Astrocyte of the cerebellum (primary cell): Measurements from ENCODE around the gene C16orf95.

ENCODE experiments used
- DNase-seq: peaks from one replicate; pipeline ENCODE4 v3.0.0-alpha.2; 2011; ENCODE audit warnings: low read depth
- H3K4me3 ChIP-seq: 2 replicates; pipeline ENCODE4 v1.5.1; 2011; ENCODE audit warnings: mild to moderate bottlenecking, low read depth, low read length, moderate library complexity
- in situ Hi-C: cut with HindIII; loops from 2 replicates; pipeline ENCODE4 v1.10.0; 2017; ENCODE audit warnings: low sequenced_read_pairs
- TF ChIP-seq, protein P1 (sequence below): IDR thresholded peaks from 2 replicates; pipeline ENCODE4 v1.5.1; 2012; ENCODE audit warnings: low read length, low read depth, moderate library complexity, mild to moderate bottlenecking; ENCODE audit errors: missing control alignments

The C16orf95 gene

DNA sequence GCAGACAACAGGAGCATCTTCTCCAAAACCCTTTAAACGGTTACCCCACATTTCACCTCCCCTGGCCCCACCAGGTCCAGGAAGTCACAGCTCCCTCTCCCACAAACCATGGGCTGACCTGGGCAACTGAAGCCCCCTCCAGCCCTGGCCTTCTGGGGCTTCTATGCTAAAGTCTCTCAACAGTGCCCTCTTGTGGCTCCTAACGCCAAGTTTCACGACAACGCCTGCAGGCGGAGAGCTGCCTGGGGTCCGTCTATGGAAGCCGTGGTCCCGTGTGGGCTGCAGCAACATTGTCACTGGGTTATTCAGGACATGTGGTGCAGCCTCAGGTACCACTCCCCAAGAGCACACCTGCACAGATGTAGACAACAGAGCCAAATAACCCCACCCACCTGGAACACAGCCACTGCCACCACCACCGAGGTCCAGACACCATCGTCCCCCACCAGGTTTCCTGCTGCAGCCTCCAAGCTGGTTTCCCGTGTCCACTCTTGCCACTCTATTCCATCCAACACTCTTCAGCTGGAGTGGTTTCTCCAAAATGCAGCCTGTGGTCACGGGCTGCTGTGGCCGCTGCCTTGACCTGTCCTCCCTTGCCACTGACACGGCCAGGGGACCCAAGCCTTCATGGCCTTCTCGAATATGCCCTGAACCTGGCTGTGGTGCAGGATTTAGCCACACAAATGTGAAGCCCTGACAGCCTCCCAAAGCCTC is 19.1 kb downstream of the C16orf95 start:
- DNase-seq, result no peak
- H3K4me3 ChIP-seq, result no peak overlapping the region
- TF ChIP-seq, protein P1, sequence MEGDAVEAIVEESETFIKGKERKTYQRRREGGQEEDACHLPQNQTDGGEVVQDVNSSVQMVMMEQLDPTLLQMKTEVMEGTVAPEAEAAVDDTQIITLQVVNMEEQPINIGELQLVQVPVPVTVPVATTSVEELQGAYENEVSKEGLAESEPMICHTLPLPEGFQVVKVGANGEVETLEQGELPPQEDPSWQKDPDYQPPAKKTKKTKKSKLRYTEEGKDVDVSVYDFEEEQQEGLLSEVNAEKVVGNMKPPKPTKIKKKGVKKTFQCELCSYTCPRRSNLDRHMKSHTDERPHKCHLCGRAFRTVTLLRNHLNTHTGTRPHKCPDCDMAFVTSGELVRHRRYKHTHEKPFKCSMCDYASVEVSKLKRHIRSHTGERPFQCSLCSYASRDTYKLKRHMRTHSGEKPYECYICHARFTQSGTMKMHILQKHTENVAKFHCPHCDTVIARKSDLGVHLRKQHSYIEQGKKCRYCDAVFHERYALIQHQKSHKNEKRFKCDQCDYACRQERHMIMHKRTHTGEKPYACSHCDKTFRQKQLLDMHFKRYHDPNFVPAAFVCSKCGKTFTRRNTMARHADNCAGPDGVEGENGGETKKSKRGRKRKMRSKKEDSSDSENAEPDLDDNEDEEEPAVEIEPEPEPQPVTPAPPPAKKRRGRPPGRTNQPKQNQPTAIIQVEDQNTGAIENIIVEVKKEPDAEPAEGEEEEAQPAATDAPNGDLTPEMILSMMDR, result peak; percentile 74
- in situ Hi-C loops, result no loop called here

DNA sequence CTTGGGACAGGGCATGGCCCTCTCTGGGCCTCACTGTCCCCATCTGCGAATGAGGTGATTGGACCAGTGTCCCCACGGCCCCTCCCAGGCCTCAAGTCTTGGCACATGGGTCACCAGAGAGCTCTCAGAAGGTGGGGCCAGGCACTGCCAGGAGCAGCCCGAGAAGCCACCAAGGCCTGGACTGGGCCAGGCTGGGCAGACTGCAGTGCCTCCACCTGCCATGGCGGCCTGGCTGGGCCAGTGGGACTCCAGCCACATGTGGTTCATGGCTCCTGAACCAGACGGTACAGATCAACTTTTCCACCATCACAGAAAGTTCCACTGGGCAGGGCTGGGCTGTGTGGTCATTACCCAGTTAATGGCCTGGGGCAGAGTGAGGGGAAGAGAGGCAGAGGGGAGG is 19.8 kb downstream of the C16orf95 start:
- TF ChIP-seq, protein P1, result no peak
- in situ Hi-C loops, result no loop called here
- no peak for DNase-seq
- H3K4me3 ChIP-seq, result no peak overlapping the region

- no peak for DNase-seq
- no peak overlapping the region for H3K4me3 ChIP-seq
- in situ Hi-C loops, result no loop called here
- TF ChIP-seq, protein P1, result no peak
Measured at GRCh38 chr16:87295661-87296531, 21.3 kb downstream of the C16orf95 start.

GRCh38 chr16:87295259-87295658 is 21.9 kb downstream of the C16orf95 start:
- in situ Hi-C loops, result no loop called here
- no peak overlapping the region for H3K4me3 ChIP-seq
- TF ChIP-seq, protein P1, result no peak
- no peak for DNase-seq

GRCh38 chr16:87293990-87294389 is 23.2 kb downstream of the C16orf95 start:
- TF ChIP-seq, protein P1, result no peak
- no peak overlapping the region for H3K4me3 ChIP-seq
- no peak for DNase-seq
- in situ Hi-C loops, result no loop called here

GRCh38 chr16:87291944-87292343 is 25.2 kb downstream of the C16orf95 start:
- TF ChIP-seq, protein P1, result no peak
- in situ Hi-C loops, result no loop called here
- H3K4me3 ChIP-seq, result no peak overlapping the region
- no peak for DNase-seq
